Fibroblast of villous mesenchyme (primary cell): ENCODE results near the gene ZC3H15. TPM values are rescaled to one million over a fixed set of nuclear protein-coding genes. Genes with fewer than 3 reads are reported as not detected.
"Not testable (repeated sequence)": the region's sequence is repeated elsewhere in the genome, so short reads cannot be mapped to it uniquely, and the experiment has no call there.

Experiments
- DNase-seq: peaks from one replicate; pipeline ENCODE4 v3.0.0-alpha.2; 2010; ENCODE audit warnings: low read depth
- H3K4me3 ChIP-seq: 2 replicates; pipeline ENCODE4 v1.5.1; 2011; ENCODE audit warnings: low read depth, mild to moderate bottlenecking, low read length
- CTCF ChIP-seq: IDR thresholded peaks from 2 replicates; pipeline ENCODE4 v1.5.1; 2012; ENCODE audit warnings: low read depth, mild to moderate bottlenecking, low read length; ENCODE audit not compliant: insufficient read depth
- total RNA-seq: library from RNA; depleted of rRNA; stranded (reverse); fragments of >200 nt; gene quantifications from 2 replicates; pipeline ENCODE4 v1.2.3, GENCODE V29; 2012

The ZC3H15 gene
- total RNA-seq, 1 donor = 84.2 TPM

- no peak for TF ChIP-seq CTCF
- H3K4me3 ChIP-seq = no peak overlapping the region
- no peak for DNase-seq
These were observed 30.4 kb upstream of the ZC3H15 start for GRCh38 chr2:186455613-186456012.

- TF ChIP-seq CTCF = no peak
- peak; percentile 12 for DNase-seq
- no peak overlapping the region for H3K4me3 ChIP-seq
These were observed 29.1 kb upstream of the ZC3H15 start for GRCh38 chr2:186456941-186457340.

GRCh38 chr2:186457908-186458307, 28.2 kb upstream of the ZC3H15 start:
- no peak overlapping the region for H3K4me3 ChIP-seq
- no peak for DNase-seq
- TF ChIP-seq CTCF = no peak

GRCh38 chr2:186459009-186459408, 27.1 kb upstream of the ZC3H15 start:
- DNase-seq = peak; percentile 15
- peak; percentile 20 for TF ChIP-seq CTCF

GRCh38 chr2:186460465-186460864, 25.6 kb upstream of the ZC3H15 start:
- DNase-seq = peak; percentile 4
- TF ChIP-seq CTCF = peak; percentile 33

More at GRCh38 chr2:186459009-186459408, 27.1 kb upstream of the ZC3H15 start:
- no peak overlapping the region for H3K4me3 ChIP-seq

GRCh38 chr2:186466743-186467142, 19.3 kb upstream of the ZC3H15 start:
- no peak for DNase-seq
- no peak for TF ChIP-seq CTCF
- H3K4me3 ChIP-seq = no peak overlapping the region

More at GRCh38 chr2:186460465-186460864, 25.6 kb upstream of the ZC3H15 start:
- no peak overlapping the region for H3K4me3 ChIP-seq

GRCh38 chr2:186467421-186467820, 18.6 kb upstream of the ZC3H15 start:
- DNase-seq = no peak
- no peak for TF ChIP-seq CTCF
- no peak overlapping the region for H3K4me3 ChIP-seq

- H3K4me3 ChIP-seq, DNase-seq: not testable (repeated sequence)
These were observed 13.2 kb upstream of the ZC3H15 start for GRCh38 chr2:186472722-186473493.

- DNase-seq, H3K4me3 ChIP-seq: not testable (repeated sequence)
These were observed 11.8 kb upstream of the ZC3H15 start for GRCh38 chr2:186474239-186474638.
